ENCODE measurements around the gene CAPN12. TPM values are rescaled to one million over a fixed set of nuclear protein-coding genes. Genes with fewer than 3 reads are reported as not detected.

CAPN12 gene
- total and polyA plus RNA-seq, 2 experiments from 2014 or later = 19.1 to 20.5 TPM

DNA sequence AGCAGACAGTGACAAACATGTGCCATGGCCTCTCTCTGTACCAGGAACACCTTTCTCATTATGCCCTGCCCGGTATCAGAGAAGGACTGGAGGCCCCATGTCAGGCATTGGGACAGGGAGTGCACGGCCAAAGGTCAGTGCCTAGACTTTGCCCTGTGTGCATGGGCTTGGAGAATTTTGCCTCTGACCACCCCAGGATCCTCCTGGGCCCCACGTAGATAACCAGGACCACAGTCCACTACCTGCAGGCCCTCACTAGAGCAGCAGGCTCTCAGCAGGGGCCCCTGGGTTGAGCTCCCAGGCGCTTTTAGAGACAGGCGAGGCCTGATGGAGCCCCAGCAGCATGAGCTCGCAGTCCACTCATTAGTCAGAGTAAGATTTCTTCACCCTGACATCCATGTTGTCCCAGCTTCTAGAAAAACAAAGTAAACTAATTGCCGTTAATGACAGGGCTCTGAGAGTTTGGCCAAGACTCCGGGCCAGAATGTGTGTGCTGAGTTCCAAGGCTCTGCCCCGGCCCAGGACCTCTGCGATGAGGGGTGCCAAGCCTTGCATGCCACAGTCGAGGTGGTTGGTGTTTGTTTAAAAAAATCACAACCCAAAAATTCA lies 42.7 kb downstream of the CAPN12 start (continued):
- TF ChIP-seq, protein P1, sequence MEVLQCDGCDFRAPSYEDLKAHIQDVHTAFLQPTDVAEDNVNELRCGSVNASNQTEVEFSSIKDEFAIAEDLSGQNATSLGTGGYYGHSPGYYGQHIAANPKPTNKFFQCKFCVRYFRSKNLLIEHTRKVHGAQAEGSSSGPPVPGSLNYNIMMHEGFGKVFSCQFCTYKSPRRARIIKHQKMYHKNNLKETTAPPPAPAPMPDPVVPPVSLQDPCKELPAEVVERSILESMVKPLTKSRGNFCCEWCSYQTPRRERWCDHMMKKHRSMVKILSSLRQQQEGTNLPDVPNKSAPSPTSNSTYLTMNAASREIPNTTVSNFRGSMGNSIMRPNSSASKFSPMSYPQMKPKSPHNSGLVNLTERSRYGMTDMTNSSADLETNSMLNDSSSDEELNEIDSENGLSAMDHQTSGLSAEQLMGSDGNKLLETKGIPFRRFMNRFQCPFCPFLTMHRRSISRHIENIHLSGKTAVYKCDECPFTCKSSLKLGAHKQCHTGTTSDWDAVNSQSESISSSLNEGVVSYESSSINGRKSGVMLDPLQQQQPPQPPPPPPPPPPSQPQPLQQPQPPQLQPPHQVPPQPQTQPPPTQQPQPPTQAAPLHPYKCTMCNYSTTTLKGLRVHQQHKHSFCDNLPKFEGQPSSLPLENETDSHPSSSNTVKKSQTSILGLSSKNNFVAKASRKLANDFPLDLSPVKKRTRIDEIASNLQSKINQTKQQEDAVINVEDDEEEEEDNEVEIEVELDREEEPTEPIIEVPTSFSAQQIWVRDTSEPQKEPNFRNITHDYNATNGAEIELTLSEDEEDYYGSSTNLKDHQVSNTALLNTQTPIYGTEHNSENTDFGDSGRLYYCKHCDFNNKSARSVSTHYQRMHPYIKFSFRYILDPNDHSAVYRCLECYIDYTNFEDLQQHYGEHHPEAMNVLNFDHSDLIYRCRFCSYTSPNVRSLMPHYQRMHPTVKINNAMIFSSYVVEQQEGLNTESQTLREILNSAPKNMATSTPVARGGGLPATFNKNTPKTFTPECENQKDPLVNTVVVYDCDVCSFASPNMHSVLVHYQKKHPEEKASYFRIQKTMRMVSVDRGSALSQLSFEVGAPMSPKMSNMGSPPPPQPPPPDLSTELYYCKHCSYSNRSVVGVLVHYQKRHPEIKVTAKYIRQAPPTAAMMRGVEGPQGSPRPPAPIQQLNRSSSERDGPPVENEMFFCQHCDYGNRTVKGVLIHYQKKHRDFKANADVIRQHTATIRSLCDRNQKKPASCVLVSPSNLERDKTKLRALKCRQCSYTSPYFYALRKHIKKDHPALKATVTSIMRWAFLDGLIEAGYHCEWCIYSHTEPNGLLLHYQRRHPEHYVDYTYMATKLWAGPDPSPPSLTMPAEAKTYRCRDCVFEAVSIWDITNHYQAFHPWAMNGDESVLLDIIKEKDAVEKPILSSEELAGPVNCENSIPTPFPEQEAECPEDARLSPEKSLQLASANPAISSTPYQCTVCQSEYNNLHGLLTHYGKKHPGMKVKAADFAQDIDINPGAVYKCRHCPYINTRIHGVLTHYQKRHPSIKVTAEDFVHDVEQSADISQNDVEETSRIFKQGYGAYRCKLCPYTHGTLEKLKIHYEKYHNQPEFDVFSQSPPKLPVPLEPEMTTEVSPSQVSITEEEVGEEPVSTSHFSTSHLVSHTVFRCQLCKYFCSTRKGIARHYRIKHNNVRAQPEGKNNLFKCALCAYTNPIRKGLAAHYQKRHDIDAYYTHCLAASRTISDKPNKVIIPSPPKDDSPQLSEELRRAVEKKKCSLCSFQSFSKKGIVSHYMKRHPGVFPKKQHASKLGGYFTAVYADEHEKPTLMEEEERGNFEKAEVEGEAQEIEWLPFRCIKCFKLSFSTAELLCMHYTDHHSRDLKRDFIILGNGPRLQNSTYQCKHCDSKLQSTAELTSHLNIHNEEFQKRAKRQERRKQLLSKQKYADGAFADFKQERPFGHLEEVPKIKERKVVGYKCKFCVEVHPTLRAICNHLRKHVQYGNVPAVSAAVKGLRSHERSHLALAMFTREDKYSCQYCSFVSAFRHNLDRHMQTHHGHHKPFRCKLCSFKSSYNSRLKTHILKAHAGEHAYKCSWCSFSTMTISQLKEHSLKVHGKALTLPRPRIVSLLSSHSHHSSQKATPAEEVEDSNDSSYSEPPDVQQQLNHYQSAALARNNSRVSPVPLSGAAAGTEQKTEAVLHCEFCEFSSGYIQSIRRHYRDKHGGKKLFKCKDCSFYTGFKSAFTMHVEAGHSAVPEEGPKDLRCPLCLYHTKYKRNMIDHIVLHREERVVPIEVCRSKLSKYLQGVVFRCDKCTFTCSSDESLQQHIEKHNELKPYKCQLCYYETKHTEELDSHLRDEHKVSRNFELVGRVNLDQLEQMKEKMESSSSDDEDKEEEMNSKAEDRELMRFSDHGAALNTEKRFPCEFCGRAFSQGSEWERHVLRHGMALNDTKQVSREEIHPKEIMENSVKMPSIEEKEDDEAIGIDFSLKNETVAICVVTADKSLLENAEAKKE (CRISPR knock-in tag; IDR thresholded peaks at IDR 0.05) = no peak
- TF ChIP-seq, protein P2, sequence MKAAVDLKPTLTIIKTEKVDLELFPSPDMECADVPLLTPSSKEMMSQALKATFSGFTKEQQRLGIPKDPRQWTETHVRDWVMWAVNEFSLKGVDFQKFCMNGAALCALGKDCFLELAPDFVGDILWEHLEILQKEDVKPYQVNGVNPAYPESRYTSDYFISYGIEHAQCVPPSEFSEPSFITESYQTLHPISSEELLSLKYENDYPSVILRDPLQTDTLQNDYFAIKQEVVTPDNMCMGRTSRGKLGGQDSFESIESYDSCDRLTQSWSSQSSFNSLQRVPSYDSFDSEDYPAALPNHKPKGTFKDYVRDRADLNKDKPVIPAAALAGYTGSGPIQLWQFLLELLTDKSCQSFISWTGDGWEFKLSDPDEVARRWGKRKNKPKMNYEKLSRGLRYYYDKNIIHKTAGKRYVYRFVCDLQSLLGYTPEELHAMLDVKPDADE (IDR thresholded peaks at IDR 0.05) = no peak
- TF ChIP-seq STAT1 (IDR thresholded peaks at IDR 0.05; ENCODE audit: unreplicated experiment) = no peak

DNA sequence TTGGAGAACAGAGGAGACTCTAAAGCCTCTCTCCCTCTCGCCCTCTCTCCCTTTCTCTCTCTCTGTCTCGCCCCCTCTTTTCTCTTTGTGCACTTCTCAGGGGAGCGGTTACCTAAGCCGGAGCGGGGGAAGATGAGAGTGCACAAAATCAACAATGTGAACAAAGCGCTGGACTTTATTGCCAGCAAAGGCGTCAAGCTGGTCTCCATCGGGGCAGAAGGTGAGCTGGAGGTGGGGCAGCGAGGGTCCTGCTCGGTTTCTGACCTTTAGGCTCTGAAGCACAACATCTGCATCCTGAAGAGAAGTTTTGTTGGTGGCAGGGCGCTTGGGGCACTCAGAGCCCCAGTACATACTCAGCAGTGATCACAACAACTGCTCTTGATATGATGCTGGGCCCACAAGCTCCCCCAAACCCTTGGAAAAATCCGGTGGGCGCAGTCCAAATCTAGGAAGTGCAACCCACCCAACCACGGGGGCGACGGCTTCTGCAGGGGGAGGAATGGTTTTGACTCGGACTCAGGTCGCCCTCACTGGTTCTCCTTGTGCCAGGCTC lies 43.3 kb downstream of the CAPN12 start:
- H3K4me3 ChIP-seq = no peak overlapping the region
- H3K27ac ChIP-seq (ENCODE audit: low read depth) = peak overlapping the region; percentile 69; the same call in 1 of the 2 replicates
- no peak for TF ChIP-seq CREB1 (CRISPR knock-in tag; IDR thresholded peaks at IDR 0.05; ENCODE audit: low read depth)
- TF ChIP-seq, protein P1 (CRISPR knock-in tag; IDR thresholded peaks at IDR 0.05) = no peak

More for the DNA sequence above, 43.3 kb downstream of the CAPN12 start:
- H3K79me2 ChIP-seq (replicated peaks; ENCODE audit: insufficient read depth) = peaks cover 48% of the 10 kb centered on the region
- no peak for DNase-seq (ENCODE audit: low spot score)
- peaks cover 16% of the 10 kb centered on the region for H3K4me1 ChIP-seq (ENCODE audit: insufficient read depth)
- no peaks in the 10 kb centered on the region for H3K27me3 ChIP-seq (ENCODE audit: insufficient read depth)
- H3K36me3 Mint-ChIP-seq (ENCODE audit: low read depth) = peaks cover 68% of the 10 kb centered on the region
- peaks cover 10% of the 10 kb centered on the region; the same call in 1 of the 2 replicates for H3K36me3 ChIP-seq (ENCODE audit: insufficient read depth)
- H3F3A ChIP-seq (replicated peaks; ENCODE audit: low read depth) = 0 out of 2 replicates have a peak, but pooled peaks cover 10% of the 10 kb centered on the region
- no peak overlapping the region for H2AFZ ChIP-seq
- no peak for ATAC-seq
- no peak overlapping the region for H3K4me3 Mint-ChIP-seq
- peaks cover 34% of the 10 kb centered on the region for H3K4me1 Mint-ChIP-seq
- no peak overlapping the region for H3K4me2 ChIP-seq
- no peaks in the 10 kb centered on the region for H3K9me3 Mint-ChIP-seq
- no peaks in the 10 kb centered on the region for H3K9me2 ChIP-seq (ENCODE audit: insufficient read depth)
- peaks cover 14% of the 10 kb centered on the region for H3K27me3 Mint-ChIP-seq (ENCODE audit: insufficient read depth, low read depth, poor library complexity)
- 0 out of 2 replicates have a peak overlapping the region, but pooled peaks have one; percentile 36 for H3K27ac Mint-ChIP-seq
- peaks cover 13% of the 10 kb centered on the region for H4K20me1 ChIP-seq (replicated peaks; ENCODE audit: insufficient read depth)
